ENCODE results near the gene CUBN.

DNA sequence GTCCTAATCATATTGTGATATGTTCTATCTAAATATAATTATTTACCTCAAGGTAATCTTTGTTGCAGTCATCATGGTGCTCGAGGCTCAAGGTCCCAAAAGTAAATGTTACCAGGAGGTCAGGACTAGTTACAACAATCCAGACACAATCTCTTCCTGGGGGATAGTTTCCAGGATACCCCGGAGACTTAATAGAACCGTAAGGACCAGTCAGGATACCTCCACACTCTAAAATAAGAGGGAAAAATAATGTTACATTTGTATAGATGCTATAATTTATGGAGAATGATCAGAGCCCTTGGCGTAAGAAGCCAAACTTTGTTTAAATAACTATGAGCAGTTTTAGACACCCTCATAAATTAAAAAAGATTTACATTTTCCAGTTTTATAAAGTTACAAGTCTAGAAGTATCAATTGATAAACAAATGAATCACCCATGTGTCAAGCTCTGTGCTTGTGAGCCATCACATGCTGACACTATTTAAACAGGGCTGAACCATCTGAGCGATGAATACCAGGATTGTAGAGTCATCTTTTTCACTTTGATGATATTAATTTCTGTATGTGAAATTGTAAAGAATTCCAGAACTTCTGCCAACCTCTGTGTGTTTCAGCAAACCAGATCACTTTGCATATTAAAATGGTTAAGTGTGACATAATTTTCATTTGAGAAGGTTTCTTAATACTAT is 41.3 kb downstream of the CUBN start:
- TF ChIP-seq EZH2 (IDR thresholded peaks at IDR 0.05) (no peak), POLR2AphosphoS5 (IDR thresholded peaks at IDR 0.05; ENCODE audit: borderline replicate concordance, low read depth, low read length) (no peak), FOXP2 (optimal IDR thresholded peaks at IDR 0.05; ENCODE audit: control extremely low read depth, extremely low read length, insufficient read depth) (no peak)

Measured in SK-N-MC (cell line).